ENCODE measurements around the gene POU3F1.

GRCh38 chr1:38046884-38047602 is 450 bp upstream of the POU3F1 start:
- TF ChIP-seq CTCF (IDR thresholded peaks at IDR 0.05) (no peak), POLR2A (IDR thresholded peaks at IDR 0.05) (no peak)

All from Peyer's patch (tissue), 4 donors.